GM21360 (cell line): Measurements from ENCODE around the gene EXOG.

Source experiments
- ATAC-seq: cut with Tn5 transposase; IDR thresholded peaks from one replicate; pipeline ENCODE4 v1.9.1; 2021; ENCODE audit warnings: mild to moderate bottlenecking, moderate library complexity; ENCODE audit not compliant: unreplicated experiment

The EXOG gene

DNA sequence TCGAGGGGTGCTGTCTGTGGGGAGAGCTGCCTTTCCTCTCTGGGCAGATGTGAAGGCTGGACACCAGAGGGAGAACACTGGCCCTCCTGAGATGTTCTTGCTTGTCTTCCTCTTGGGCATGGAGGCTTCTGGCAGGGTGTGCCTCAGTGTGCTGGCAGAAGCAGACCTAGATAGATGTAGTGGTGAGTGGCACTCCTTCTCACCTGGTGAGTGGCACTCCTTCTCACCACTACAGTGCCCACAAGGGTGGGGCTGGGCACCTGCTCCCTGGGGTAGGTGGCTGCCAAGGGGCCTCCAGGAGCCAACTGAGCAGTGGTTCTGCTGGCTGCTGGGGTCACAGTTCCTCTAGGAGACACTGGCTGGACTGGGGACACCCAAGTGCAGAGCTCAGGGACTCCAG is 23.8 kb upstream of the EXOG start:
- no peak for ATAC-seq

DNA sequence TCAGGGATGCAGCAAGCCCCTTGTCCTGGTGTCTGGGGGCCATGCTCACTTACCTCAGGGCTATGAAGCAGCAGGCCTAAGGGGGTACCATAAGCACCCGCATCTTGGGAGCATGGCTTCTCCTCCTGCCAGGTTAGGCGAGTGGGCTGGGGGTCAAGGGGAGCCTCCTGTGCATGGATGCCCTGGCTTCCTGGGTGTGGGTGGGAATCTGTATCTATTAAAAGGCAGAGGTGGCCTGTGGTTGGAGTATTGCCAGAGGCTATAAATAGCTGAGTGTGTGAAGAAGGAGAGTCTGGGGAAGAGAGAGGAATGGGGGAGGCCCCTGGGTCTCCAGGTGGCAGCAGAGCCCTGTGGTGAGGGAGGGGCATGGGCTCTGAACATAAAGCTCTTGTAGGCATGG is 22.9 kb upstream of the EXOG start:
- ATAC-seq = no peak

DNA sequence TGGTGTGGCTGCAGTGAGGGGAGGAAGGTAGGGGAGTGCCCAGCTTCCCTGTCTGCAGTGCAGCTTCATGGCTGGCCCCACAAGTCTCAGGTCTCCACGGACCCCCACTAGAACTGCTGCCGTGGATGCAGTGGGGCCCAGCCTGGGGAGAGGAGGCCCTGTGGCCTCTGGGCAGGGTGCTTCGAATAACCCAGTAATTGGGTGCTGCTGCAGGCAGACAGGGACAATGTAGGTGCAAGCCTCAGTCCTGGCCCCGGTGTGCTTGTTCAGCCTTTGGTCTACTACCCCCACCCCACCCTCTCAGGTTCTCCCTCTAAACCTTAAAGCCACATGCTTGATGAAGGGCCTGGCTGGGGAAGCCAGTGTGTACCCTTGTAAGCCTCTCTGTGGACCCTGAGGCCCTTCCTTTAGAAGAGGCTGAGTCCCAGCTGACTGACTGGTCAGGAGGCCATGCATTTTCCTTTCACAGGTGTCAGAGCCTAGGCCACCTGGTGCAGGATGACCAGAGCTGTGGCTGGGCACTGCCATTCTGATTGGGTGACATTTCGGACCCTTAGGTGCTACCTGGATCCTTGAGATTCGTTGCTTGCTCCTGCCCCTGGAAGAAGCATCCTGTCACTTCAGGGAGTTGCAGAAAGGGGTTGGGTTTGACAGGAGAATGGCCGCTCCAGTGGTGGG is 21.1 kb upstream of the EXOG start:
- no peak for ATAC-seq

DNA sequence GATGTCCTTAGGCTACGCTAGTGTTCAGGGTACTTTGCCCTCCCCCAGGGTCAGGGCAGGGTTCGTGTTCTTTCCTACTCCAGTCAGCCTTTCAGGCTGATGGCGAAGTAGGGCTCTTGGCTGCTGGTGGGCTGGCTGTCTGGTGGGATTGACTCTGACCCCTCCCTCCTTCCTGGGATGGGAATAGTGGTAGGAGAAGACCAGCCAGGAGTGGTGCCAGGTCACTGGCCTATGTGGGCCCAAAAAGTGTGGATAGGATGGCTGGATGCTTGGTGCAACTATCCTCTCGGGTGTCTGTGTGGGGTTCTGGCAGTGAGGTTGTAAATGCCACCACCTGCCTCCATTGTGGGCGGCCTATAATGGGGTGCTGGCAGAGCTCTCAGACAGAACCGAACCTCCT is 20.4 kb upstream of the EXOG start:
- ATAC-seq = no peak

DNA sequence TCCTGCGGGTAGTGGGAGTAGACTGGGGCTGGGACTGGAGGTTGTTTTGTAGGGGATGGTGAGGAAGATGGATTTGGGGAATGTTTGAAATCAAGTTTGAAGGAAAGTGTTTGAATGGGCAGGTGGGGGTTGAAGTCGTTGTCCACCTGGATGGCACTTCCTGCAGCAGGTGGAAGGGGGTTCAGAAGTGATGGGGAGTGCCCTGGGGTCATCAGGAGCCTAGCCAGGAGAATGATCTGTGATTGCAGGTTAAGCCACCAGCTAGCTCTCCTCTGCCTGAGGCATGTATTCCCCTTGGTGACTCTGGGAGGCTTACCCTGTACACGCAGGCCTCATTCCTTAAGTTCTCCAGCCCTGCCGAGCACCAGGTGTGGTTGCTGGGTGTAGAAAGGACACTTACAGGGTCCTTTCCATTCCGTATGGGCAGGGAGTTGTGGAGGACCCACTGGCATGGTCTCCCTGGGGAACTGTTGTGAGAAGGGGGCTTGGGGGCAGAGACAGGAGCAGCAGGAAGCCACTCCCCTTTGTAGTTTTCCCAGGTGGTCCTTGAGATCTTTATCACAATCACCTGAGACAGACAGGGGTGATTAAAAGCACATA is 19.9 kb upstream of the EXOG start:
- ATAC-seq = no peak

DNA sequence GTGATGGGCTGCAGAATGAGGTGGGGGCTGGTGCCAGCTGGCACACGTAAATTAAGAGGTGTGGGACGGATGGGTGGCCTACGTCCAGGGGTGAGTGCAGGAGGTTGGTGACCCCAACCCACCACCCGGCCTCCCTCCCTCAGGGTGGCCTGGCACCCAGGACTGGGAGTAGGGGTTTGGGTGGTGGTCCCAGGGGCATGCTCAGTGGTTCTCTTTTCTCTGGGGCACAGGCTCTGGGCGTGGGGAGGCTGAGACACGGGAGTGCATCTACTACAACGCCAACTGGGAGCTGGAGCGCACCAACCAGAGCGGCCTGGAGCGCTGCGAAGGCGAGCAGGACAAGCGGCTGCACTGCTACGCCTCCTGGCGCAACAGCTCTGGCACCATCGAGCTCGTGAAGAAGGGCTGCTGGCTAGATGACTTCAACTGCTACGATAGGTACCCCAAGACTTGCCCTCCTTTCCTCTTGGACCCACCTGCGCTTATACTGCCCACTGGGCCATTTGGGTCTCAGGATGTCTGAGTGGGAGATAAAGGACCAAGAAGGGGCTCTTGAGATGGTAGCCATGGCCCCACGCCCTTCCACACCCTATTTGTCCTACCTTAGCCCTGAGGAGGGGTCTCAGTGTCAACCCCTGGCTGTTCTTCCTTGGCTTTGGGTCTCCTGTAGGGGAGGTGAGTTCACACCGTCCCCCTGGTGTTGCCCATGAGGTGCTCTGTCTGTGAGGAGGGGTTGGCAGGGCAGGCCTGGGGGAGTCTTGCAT is 18.9 kb upstream of the EXOG start:
- ATAC-seq = no peak

DNA sequence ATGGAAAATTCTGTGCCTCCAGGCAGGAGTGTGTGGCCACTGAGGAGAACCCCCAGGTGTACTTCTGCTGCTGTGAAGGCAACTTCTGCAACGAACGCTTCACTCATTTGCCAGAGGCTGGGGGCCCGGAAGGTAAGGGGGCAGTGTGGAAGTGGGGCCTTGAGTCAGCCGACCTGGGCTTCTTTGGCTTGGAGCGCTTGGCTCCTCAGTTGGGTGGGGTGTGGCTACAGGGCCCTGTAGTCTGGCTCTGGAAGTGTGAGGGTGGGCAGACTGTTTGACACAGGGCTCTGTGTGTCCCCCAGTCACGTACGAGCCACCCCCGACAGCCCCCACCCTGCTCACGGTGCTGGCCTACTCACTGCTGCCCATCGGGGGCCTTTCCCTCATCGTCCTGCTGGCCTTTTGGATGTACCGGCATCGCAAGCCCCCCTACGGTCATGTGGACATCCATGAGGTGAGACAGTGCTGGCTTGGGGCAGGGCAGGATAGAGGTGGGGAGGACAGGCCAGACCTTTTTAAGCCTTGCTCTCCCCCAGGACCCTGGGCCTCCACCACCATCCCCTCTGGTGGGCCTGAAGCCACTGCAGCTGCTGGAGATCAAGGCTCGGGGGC is 18.2 kb upstream of the EXOG start:
- ATAC-seq = no peak

DNA sequence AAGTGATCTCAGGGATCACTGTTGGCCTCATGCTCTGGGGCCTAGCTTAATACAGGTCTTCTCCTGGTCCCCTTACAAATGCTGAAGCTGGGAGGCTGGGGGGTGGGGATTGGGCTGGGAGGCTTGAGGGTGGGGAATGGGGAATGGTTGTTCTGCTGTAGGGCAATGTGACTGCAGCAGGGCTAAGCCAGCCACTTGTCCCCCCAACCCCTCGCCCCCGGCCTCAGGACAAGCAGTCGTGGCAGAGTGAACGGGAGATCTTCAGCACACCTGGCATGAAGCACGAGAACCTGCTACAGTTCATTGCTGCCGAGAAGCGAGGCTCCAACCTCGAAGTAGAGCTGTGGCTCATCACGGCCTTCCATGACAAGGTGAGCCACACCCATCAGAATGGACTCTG is 17.2 kb upstream of the EXOG start:
- ATAC-seq = no peak

DNA sequence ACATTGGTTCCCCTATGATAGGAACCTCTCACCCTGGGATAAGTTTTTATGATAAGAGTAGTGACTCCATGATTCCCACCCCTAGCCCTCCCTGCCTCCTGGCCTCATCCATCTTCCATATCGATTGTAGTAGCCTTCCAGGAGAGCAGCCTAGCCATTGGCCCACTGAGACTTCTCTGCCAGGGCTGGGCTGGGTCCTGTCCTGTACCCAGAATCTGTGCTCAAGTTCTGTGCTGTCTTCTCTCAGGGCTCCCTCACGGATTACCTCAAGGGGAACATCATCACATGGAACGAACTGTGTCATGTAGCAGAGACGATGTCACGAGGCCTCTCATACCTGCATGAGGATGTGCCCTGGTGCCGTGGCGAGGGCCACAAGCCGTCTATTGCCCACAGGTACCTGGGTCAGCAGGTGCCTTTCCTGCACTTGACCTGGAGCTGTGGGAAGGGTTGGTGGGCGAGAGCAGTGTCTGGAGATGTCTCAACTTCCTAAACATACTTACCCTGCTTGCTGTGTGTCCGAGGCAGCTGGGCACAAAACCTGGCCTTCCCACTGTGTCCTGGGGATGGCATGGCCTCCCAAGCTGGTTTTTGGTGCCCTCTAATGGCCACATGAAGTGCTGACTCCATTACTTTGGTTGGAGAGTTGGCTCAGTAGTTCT is 16.6 kb upstream of the EXOG start:
- no peak for ATAC-seq

DNA sequence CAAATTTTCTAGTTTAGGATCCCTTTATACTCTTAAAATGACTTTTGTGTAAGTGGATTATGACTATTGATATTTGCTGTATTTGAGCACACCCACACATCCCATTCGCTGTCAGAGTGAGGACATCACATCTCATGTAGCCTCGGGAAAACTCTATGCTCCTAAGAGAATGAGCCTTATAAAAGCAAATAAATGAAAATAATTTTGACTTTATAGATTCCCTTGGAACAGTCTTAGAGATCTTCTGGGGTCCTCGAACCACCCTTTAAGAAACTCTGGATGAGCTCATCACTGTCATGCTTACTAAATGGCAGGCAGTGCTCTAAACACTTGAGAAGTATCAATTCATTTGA is 16.1 kb upstream of the EXOG start:
- ATAC-seq = no peak

DNA sequence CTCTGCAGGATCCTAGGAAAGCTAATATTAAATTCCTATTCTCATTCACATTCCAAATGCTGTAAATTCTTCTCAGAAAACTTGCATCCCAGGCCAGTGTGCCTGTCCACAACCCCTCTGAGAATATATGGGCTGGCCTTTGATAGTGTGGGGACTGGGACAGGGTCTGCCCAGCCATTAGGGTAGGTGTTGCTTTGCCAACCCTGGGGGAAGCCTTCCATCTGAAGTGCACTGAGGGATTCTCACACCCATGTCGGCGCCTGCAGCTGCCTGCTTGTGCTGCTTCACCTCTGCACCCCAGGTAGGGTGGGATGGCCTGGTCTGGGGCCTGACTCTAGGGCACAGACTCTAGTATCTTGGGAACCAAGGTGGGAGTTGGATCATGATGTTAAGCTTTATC is 15.2 kb upstream of the EXOG start:
- no peak for ATAC-seq

DNA sequence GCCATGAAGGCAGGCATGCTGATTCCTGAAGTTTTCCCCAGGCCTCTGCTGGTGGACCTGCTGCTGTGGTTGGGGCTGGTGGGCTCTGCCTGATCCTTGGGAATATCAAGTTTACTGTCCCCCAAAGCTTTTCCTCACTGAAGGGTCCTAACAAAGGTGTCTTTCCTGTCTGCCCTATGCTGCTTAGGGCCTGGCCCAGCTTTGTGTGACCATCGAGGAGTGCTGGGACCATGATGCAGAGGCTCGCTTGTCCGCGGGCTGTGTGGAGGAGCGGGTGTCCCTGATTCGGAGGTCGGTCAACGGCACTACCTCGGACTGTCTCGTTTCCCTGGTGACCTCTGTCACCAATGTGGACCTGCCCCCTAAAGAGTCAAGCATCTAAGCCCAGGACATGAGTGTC is 13.2 kb upstream of the EXOG start:
- no peak for ATAC-seq

DNA sequence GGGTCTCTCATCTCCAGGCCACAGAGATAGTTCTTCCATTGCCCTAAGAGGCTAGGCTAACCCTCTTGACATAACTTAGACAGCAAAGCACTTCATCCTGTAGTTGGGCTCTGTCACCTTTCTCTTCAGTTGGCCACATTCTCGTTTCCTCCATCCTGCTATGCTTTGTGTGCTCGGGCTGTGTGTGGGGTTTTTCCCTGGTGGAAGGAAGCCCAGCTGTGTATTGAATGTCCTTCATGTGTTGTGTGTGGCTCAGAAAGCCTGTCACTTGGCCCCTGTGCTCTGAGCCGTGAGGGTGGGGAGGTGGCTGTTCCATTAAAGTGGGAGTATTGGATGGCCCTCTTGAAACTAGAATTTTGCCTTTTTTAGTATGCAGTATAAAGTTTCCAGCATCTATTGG is 8.8 kb upstream of the EXOG start:
- peak; percentile 91 for ATAC-seq

DNA sequence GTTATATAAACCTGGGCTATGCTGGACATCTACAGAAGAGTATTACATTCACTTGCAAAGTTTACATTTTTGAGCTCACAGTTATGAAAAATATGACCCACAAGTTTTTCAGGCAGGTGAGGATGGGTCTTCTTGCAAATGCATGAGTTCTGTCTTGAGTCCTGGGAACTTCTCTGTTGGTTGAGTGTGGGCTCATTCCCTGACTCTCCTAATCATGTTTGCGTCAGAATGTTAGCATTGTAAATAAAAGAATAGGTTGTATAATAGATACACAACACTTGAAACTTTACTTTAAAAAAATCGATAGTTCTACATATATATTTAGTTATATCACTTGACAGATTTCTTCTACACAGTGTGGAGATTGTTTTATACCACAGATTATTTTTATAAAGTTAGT is 7.2 kb upstream of the EXOG start:
- ATAC-seq = no peak

DNA sequence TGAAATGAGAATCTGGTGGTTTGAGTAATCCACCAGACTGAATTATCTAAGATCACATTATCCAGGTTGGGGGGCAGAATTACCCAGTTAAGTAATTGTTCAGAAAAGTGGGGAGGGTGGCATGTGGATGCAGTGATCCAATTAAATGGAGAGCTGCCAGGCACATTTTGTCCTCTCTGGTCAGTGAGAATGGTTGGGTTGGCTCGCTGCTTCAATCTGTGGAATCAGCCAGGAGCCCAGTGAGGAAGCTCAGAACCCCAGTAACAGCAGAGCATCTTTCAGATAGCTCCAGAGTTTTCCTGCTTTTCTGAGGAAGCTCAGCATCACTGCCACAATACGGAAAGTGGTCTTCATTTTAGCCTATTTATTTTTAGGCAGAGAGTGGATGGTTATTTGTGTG is 6.4 kb upstream of the EXOG start:
- no peak for ATAC-seq

DNA sequence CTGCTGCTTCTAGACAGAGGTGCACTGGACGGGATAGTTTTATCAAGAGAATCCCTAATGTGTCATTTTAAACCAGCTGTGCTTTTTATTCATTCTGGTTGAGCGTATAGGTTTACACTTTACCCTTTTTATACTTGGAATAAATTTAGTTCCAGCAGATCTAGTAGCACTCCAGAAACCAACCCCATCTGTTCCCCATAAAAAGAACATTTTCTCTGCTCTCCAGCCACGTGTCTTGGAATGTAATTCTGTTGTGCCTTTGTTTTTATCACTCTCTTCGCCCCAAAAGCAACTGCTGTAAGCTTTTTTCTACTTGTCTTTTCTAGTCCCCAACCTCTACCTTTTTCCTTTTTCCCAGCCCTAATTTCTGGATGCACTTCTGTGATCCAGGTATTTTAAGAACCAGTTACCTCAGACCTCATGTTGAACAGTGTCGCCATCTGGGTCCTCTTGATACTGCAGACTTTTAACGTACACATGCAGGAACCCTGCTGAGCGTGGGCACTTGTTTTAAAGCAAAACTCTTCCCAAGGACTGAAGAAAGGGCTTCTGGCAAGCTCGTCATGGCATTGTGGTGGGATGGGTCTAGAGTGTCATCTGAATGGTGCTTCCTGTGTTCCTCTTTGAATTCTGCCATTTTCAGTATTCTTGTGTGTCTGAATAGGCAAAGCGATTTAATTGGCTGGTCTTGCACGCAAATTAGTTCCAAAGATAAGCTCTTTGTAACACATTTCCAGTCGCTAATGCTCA is 5.7 kb upstream of the EXOG start:
- ATAC-seq = no peak

DNA sequence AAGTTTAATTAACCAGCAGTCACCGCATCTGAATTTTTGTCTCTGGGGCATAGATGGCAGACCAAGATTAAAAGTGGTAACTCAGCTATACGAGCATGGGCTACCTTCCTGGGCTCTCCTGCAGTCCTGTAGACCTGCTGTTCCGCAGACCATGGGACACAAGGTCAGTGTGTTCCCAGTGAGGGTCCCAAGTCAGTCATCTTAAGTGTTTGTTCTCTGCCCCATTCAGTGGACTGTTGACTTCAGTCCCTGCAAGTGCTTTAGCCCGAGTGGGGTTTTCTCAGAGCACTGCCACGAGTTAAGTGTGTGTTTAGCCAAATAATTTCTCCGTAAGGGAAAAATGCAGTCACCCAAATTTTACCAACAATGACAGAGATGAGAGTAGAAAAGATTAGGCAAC is 4.9 kb upstream of the EXOG start:
- ATAC-seq = no peak

DNA sequence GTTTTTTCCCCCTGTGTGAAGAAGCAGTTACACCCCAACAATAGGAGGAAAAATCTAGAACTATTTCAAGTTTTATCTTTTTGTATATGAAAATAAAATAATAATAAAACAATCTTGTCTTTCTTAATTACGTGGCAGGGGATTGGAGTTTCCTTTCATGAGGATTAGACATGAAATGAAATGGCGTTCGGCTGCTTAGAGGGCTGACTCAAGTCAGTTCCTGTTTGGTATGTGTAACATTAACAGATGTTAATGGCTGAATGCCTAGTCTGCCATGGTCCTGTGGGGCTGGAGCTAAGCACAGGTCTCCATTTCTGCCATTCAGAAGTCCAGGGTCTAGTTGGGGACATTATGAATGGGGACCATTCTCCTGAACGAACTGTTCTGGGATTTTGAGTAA is 3.1 kb upstream of the EXOG start:
- no peak for ATAC-seq

DNA sequence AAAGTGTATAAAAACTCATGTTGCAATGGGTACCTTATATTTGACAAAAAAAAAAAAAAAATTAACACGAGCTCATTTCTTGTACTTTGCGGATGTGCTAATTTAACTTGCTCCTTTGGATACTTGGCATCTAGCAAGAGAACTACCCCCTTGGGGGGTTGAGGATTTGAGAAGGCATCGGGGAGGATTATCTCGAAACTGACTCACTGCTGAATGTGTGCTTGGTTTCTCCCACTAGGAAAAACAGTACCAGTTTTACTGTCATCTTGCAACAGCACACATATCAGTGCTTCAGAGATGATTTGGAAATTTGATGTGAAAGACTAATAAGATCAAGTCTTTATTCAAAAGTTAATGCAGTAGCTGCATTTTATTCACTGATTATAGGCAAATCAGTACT is 891 bp downstream of the EXOG start:
- ATAC-seq = no peak

DNA sequence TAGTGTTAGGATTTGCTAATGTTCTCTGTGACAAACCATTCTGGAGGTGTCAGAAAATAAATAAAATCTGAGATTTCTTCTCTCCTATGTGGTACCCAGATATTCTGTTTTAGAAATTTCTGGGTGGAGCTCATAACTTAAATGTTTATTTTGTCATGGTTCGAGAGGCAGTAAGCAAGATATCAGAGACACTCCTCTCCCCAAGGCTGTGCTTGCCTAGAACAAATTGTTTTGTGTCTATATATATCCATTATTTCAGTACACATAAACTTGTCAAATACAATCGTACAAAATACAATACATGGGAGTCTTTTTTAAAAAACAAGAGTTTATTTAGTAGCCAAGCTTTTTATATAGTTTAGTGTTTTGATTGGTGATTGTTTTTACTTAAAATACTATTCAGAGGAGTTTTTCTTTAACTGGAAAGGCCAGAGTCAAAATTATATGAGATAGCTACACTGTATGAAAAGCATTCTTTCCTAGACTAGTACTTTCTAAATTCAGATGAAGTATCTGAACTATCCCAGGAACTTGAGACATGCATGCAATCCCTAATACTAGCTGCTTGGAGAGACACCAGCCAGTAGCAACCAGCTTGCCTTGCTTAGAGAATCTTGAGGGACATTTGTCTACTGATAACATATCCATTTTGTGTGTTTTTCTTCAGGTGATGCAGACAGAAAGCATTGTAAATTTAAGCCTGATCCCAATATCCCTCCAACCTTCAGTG is 4.7 kb downstream of the EXOG start:
- no peak for ATAC-seq
